AG04450 (cell line): Measurements from ENCODE around the gene NDRG4. TPM values are rescaled to one million over a fixed set of nuclear protein-coding genes. Genes with fewer than 3 reads are reported as not detected.

Source experiments
- CTCF ChIA-PET: fragments of 300-600, 350-600 bp; formaldehyde crosslinking; extraction: SDS; loops from one replicate; lab custom pipeline; 2022; ENCODE audit warnings: antibody characterized with exemption, inconsistent platforms; lab: Charles Lee
- POLR2A ChIA-PET: fragments of 350-600 bp; formaldehyde crosslinking; extraction: SDS; loops from one replicate; lab custom pipeline; 2021; ENCODE audit warnings: antibody characterized with exemption, inconsistent platforms; lab: Yijun Ruan, JAX
- DNase-seq: peaks from one replicate; pipeline ENCODE4 v3.0.0-alpha.2; 2011; ENCODE audit warnings: low read depth, low spot score
- H3K27ac ChIP-seq: one replicate; pipeline ENCODE4 v1.5.1; 2012; ENCODE audit warnings: low read depth, low read length, control low read depth
- H3K27me3 ChIP-seq: one replicate; pipeline ENCODE4 v1.6.0; 2012; ENCODE audit warnings: low read length; ENCODE audit not compliant: control insufficient read depth, insufficient read depth
- H3K4me3 ChIP-seq: 2 replicates; pipeline ENCODE4 v1.5.1; 2011; ENCODE audit warnings: mild to moderate bottlenecking, low read depth, low read length, control low read depth
- H3K9me3 ChIP-seq: 2 replicates; pipeline ENCODE4 v1.5.1; 2012; ENCODE audit warnings: low read length; ENCODE audit not compliant: control insufficient read depth, insufficient read depth
- polyA plus RNA-seq: library from polyadenylated mRNA; depleted of rRNA; stranded (reverse); fragments of >200 nt; gene quantifications from 2 replicates; pipeline ENCODE4 v1.2.3, GENCODE V29; 2011
- TF ChIP-seq, protein P1 (sequence below): IDR thresholded peaks from 2 replicates; pipeline ENCODE4 v1.5.1; 2011; ENCODE audit warnings: low read depth, low read length, control low read depth, inconsistent platforms

The NDRG4 gene
- polyA plus RNA-seq, 1 experiment, result 24.3 TPM

DNA sequence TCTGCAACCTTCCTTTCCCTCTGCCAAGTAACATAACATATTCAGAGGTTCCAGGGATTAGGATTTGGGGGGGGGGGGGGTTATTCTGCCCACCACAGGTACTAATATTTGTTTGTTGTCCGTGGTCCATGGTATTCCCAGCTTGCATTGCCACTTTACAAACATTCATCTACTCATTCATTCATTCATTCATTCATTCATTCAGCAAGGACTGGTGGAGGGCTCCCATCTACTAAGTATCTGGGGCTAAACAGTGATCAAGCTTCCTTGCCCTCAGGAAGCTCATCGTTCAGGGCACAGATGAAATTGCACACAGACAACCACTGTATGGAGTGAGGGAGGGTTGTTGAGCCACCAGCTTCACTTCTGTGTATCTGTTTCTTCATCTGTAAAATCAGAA lies 45.8 kb upstream of the NDRG4 start:
- TF ChIP-seq, protein P1, sequence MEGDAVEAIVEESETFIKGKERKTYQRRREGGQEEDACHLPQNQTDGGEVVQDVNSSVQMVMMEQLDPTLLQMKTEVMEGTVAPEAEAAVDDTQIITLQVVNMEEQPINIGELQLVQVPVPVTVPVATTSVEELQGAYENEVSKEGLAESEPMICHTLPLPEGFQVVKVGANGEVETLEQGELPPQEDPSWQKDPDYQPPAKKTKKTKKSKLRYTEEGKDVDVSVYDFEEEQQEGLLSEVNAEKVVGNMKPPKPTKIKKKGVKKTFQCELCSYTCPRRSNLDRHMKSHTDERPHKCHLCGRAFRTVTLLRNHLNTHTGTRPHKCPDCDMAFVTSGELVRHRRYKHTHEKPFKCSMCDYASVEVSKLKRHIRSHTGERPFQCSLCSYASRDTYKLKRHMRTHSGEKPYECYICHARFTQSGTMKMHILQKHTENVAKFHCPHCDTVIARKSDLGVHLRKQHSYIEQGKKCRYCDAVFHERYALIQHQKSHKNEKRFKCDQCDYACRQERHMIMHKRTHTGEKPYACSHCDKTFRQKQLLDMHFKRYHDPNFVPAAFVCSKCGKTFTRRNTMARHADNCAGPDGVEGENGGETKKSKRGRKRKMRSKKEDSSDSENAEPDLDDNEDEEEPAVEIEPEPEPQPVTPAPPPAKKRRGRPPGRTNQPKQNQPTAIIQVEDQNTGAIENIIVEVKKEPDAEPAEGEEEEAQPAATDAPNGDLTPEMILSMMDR, result no peak
- H3K9me3 ChIP-seq, result no peaks in the 10 kb centered on the region
- no peak overlapping the region for H3K27ac ChIP-seq
- peaks cover 5% of the 10 kb centered on the region for H3K27me3 ChIP-seq
- no peak for DNase-seq
- CTCF ChIA-PET, result interaction anchor here (1.1 to 2.5 kb wide), 2 partner anchors 33 to 117 kb away, joined by 4 to 12 read pairs; no protein-coding TSS in a partner anchor
- no peak overlapping the region for H3K4me3 ChIP-seq
- POLR2A ChIA-PET, result no interaction called here

DNA sequence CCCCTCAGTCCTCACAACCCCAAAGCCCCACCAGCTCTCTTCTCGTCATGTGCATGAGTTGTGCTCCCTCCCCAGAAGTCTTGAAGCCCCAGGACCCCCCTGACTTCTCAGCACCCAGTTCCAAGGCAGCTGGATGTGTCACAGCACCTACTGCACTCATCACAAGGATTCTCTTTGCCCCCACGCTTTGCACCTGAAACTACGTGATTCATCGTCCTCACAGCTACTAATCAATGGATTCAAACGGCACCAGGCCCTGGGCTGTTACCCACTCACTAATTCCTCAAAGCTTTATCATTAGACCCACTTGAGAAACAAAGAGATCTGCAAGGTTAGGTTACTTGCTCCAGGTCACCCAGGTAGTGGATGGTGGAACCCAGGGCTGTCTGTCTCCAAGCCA lies 45.1 kb upstream of the NDRG4 start:
- H3K9me3 ChIP-seq, result no peaks in the 10 kb centered on the region
- TF ChIP-seq, protein P1, result no peak
- H3K27me3 ChIP-seq, result peaks cover 5% of the 10 kb centered on the region
- ChIA-PET CTCF (interaction anchor here (1.1 to 2.5 kb wide), 2 partner anchors 32 to 118 kb away, joined by 4 to 12 read pairs; no protein-coding TSS in a partner anchor), POLR2A (no interaction called here)
- no peak overlapping the region for H3K4me3 ChIP-seq
- no peak overlapping the region for H3K27ac ChIP-seq
- no peak for DNase-seq

DNA sequence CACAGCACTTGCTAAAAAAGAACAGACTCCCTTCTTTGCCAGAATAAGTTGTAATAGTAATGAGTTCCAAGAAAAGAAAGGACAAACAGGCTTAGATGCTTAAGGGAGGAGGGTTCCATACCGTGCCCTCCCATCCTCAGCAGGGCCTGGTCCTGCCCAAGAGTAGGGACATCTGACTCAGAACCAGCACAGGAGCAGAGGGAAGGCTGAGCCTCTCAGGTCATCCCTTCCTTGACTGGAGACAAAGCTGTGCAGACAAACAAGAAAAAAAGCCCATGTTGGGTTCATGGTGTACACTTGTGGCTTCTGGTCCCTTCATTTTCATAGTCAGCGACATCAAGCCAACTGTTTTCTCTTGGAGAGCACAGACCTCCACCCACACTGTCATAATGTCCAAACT lies 44.2 kb upstream of the NDRG4 start:
- Histone ChIP-seq H3K4me3 (no peak overlapping the region), H3K27me3 (peaks cover 5% of the 10 kb centered on the region), H3K9me3 (no peaks in the 10 kb centered on the region), H3K27ac (no peak overlapping the region)
- POLR2A ChIA-PET, result no interaction called here
- CTCF ChIA-PET, result interaction anchor here (2.5 kb wide), 1 partner anchor 119 kb away, joined by 12 read pairs; no protein-coding TSS in a partner anchor
- TF ChIP-seq, protein P1, result no peak
- no peak for DNase-seq

DNA sequence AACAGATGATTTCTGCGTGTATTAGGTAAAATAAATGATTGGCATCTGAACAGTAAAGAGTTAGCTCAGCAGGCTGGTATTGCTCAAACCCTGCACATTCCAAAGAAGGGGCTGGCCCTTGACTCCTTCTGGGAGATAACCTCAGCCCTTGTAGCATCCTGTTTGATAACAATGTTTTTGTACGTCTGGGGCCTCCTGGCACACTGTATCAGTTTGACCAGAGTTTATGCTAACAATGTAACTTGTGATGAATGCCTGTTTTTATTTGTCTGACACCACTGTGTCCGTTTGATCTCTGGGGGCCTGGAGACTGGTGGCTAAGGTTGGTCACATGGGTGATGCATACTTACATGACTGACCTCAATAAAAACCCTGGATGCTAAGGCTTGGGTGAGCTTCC lies 43.8 kb upstream of the NDRG4 start:
- H3K4me3 ChIP-seq, result no peak overlapping the region
- TF ChIP-seq, protein P1, result no peak
- H3K27ac ChIP-seq, result no peak overlapping the region
- peaks cover 8% of the 10 kb centered on the region for H3K27me3 ChIP-seq
- ChIA-PET POLR2A (no interaction called here), CTCF (interaction anchor here (2.5 kb wide), 1 partner anchor 119 kb away, joined by 12 read pairs; no protein-coding TSS in a partner anchor)
- no peak for DNase-seq
- H3K9me3 ChIP-seq, result no peaks in the 10 kb centered on the region

DNA sequence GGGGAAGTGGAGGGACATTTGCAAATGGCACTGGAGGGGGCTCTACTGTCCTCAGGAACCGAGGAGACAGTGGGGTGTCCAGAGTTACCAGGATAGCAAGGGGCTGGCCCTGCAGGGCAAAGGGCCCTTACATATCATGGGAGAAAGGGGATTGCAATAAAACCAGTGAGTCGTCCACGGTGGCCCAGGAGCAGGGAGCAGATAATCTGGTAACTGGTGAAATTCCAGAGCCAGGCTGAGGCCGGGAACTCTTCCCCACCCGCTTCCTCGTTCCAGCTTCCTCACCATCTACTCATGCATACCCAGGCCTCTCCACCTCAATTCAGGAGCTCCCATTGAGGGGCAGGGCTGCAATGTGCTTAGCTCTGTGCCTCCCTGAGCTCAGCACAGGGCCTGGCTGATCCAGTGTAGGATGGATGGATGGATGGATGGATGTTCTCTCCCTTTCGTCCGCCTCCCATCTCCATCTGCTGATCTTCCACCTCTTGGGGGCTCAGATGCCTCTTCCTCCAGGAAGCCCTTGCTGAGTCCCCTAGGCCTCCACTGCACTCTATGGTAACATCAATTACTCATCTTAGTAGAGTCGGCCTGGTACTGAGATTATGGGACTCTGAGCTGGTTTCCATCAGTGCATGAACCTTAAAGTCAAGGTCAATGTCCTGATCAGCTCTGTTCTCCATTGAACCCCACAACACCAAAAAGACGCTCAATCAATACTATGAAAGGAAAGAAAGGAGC lies 41.2 kb upstream of the NDRG4 start:
- no peak for DNase-seq
- Histone ChIP-seq H3K4me3 (no peak overlapping the region), H3K9me3 (no peaks in the 10 kb centered on the region), H3K27ac (no peak overlapping the region), H3K27me3 (peaks cover 17% of the 10 kb centered on the region)
- ChIA-PET CTCF (no interaction called here), POLR2A (no interaction called here)
- TF ChIP-seq, protein P1, result no peak
